ENCODE measurements around the gene CDSN.

Gene CDSN

GRCh38 chr6:31092769-31093505 is 27.3 kb downstream of the CDSN start:
- no peak for DNase-seq
- no peak for TF ChIP-seq CTCF (IDR thresholded peaks at IDR 0.05)
- Mint-ChIP-seq H3K9me3 (no peaks in the 10 kb centered on the region), H3K4me1 (no peaks in the 10 kb centered on the region), H3K36me3 (ENCODE audit: low read depth) (no peaks in the 10 kb centered on the region), H3K4me3 (no peak overlapping the region), H3K27ac (no peak overlapping the region), H3K27me3 (ENCODE audit: low read depth, poor library complexity) (peaks cover 19% of the 10 kb centered on the region)

- no peaks in the 10 kb centered on the region for H3K9me3 Mint-ChIP-seq
- TF ChIP-seq CTCF (IDR thresholded peaks at IDR 0.05): no peak
- no peak overlapping the region for H3K4me3 Mint-ChIP-seq
- peaks cover 6% of the 10 kb centered on the region for H3K4me1 Mint-ChIP-seq
- H3K27ac Mint-ChIP-seq: no peak overlapping the region
- DNase-seq: no peak
- H3K27me3 Mint-ChIP-seq (ENCODE audit: low read depth, poor library complexity): peaks cover 22% of the 10 kb centered on the region
- no peaks in the 10 kb centered on the region for H3K36me3 Mint-ChIP-seq (ENCODE audit: low read depth)
These were observed 28.0 kb downstream of the CDSN start for GRCh38 chr6:31092238-31092637.

- peaks cover 11% of the 10 kb centered on the region for H3K4me1 Mint-ChIP-seq
- no peaks in the 10 kb centered on the region for H3K9me3 Mint-ChIP-seq
These were observed 28.6 kb downstream of the CDSN start for GRCh38 chr6:31091680-31092079.

GRCh38 chr6:31090973-31091364 is 29.3 kb downstream of the CDSN start:
- Mint-ChIP-seq H3K27me3 (ENCODE audit: low read depth, poor library complexity) (peaks cover 18% of the 10 kb centered on the region), H3K4me1 (peaks cover 13% of the 10 kb centered on the region), H3K4me3 (no peak overlapping the region), H3K27ac (no peak overlapping the region), H3K36me3 (ENCODE audit: low read depth) (no peaks in the 10 kb centered on the region), H3K9me3 (no peaks in the 10 kb centered on the region)
- DNase-seq: no peak
- TF ChIP-seq CTCF (IDR thresholded peaks at IDR 0.05): no peak

More at GRCh38 chr6:31091680-31092079, 28.6 kb downstream of the CDSN start:
- no peak for DNase-seq
- H3K36me3 Mint-ChIP-seq (ENCODE audit: low read depth): no peaks in the 10 kb centered on the region
- peaks cover 19% of the 10 kb centered on the region for H3K27me3 Mint-ChIP-seq (ENCODE audit: low read depth, poor library complexity)
- H3K4me3 Mint-ChIP-seq: no peak overlapping the region
- TF ChIP-seq CTCF (IDR thresholded peaks at IDR 0.05): no peak
- no peak overlapping the region for H3K27ac Mint-ChIP-seq

- H3K4me1 Mint-ChIP-seq: peaks cover 13% of the 10 kb centered on the region
- no peaks in the 10 kb centered on the region for H3K36me3 Mint-ChIP-seq (ENCODE audit: low read depth)
- TF ChIP-seq CTCF (IDR thresholded peaks at IDR 0.05): no peak
- DNase-seq: no peak
- H3K27me3 Mint-ChIP-seq (ENCODE audit: low read depth, poor library complexity): peaks cover 19% of the 10 kb centered on the region
- no peaks in the 10 kb centered on the region for H3K9me3 Mint-ChIP-seq
- no peak overlapping the region for H3K4me3 Mint-ChIP-seq
- H3K27ac Mint-ChIP-seq: no peak overlapping the region
These were observed 29.8 kb downstream of the CDSN start for GRCh38 chr6:31090275-31090972.
